Dermis blood vessel endothelial cell (primary cell): ENCODE data around the gene MAPK13. TPM values are rescaled to one million over a fixed set of nuclear protein-coding genes. Genes with fewer than 3 reads are reported as not detected.
"Not testable (repeated sequence)": the region's sequence is repeated elsewhere in the genome, so short reads cannot be mapped to it uniquely, and the experiment has no call there.

ENCODE experiments used
- DNase-seq: peaks from one replicate; pipeline ENCODE4 v3.0.0; 2010
- total RNA-seq: library from RNA; depleted of rRNA; stranded (reverse); fragments of >200 nt; gene quantifications from 2 replicates; pipeline ENCODE4 v1.2.3, GENCODE V29; 2014

MAPK13 gene
- total RNA-seq, 1 donor from 2014 or later: 5.6 TPM

GRCh38 chr6:36115412-36115811, 14.9 kb upstream of the MAPK13 start:
- no peak for DNase-seq

- no peak for DNase-seq
Observed at GRCh38 chr6:36116066-36116864, 14.0 kb upstream of the MAPK13 start.

- no peak for DNase-seq
Observed at GRCh38 chr6:36116943-36117342, 13.4 kb upstream of the MAPK13 start.

DNA sequence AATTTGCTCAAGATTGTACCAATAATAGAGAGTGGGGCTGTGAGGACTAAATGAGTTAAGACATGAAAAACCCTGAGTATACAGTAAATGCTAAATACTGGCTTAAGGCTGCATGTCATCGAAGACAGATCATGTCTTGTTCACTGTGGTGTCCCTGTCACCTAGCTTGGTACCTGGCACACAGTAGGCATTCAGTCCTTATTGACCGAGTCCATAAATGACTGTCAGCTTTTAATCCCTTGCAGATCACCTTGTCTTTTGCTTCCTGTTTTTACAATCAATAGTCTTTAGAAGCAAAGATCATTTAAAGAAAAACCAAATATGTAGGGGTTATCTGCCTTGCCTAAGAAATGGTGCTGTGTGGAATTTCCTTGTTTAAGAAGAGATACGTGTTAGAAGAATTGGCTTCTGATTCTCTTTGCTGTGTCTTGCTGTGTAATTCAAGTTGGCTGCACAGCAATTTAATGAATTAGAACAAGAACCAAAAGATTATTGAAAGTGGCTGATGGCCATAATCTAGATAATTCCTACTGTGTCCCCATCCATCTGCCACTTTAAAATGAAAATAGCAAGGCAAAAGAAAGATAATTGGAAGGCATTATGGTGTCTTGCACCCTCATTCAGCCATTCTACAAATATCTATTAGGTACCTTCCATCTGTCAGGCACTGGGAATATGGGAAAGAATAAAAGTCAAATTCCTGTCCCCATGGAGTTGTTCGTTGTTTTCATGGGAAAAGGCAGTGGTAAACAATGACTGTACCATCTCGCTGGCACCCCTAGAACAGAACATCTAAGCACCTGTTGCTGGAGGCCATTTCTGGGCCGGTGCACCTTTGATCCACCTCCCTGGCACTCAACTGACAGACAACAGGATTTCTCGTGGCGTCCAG, 12.4 kb upstream of the MAPK13 start:
- no peak for DNase-seq

DNA sequence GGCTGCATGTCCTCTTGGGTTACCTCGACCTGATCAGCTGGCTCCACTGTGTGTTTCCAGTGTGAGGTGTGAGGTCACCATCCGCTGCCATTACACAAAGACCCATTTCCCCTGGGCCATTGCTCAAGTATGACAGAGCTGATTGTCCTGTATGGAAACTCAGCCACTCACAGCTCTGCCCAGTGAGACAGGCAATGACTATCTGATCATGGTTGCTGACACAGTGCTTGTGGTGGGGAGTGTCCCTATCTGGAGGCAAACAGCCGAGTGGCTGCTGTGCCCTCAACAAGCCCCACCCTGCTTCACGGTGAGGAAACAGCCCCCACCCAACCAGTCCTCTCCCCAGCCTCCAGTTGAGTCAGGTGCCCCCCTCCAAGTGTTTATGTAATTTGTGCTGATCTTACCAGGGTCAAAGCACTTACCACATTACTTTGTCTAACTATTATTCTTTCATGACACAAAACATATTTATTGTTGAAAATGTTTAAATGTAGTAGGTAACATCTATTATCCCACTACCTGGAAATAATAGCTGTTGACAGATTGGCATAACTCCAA, 11.7 kb upstream of the MAPK13 start:
- peak; percentile 40 for DNase-seq

DNA sequence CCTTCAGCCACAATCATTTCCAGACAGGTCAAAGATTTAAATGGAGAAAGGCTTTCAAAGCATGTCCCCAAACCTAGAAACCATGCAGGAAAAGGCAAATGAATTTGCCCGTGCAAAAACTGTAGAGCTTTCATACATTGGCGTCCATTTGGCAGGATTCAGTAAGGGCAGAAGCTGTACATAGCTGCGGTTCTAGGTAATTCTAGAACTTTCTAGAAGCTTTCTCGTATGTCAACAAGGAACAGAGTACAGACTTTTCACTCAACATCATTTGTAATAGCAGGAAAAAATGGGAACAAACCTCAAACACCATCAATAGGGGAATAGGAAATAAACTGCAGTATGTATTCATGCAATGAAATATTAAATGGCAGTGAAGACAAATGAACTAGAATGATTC, 11.1 kb upstream of the MAPK13 start:
- DNase-seq: no peak

- DNase-seq: no peak
Observed at GRCh38 chr6:36120018-36120417, 10.3 kb upstream of the MAPK13 start.

DNA sequence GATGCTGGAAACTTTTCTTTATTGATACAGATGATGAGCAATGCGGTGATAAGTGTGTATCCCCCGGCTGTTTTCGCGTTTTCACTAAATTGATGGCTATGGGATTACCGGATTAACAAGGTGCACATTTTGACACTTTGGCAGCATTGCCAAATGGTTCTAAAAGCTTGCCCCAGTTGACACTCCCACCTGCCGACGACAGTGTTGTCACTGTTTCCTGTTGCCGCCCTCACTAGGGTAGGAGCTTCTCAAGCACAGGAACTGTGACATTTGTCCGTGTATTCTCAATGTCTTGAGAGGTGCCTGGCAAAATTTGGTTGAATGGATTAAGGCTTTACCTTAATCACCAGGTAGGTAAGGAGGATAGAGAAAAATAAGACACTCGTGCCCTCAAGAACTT, 9.8 kb upstream of the MAPK13 start:
- peak; percentile 28 for DNase-seq

GRCh38 chr6:36120979-36121786, 9.1 kb upstream of the MAPK13 start:
- DNase-seq: peak; percentile 69

DNA sequence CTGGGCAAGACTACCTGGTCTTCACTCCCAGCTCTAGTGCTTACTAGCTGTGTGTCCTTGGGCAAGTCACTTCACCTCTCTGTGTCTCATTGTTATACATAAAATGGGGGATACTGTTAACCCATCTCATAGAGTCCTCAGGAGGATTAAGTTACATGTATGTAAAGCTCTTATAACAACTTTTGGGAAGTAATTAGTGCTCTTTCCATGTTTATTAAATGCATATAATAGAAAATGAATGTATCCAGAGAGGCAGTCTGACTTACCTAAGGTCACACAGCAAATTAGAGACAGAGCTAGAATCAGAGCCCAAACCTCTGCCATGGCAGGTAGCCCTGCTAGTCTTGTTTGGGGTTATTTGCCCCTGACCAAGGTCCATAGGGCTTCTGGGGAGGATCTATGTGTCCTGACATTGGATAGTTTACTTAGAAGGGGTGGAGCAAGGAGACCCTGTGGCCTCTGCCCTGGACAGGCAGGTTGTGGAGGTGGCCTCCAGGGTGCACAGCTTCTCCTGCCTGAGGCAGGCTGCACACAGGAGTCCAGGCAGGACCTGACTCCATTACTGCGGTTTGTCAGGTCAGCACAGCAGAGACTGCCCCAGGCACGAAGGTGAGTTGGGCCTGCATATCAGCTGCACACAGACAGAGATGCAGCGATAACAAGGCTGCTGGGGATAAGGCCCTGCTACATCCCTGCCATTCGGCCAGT, 8.4 kb upstream of the MAPK13 start:
- DNase-seq: no peak

DNA sequence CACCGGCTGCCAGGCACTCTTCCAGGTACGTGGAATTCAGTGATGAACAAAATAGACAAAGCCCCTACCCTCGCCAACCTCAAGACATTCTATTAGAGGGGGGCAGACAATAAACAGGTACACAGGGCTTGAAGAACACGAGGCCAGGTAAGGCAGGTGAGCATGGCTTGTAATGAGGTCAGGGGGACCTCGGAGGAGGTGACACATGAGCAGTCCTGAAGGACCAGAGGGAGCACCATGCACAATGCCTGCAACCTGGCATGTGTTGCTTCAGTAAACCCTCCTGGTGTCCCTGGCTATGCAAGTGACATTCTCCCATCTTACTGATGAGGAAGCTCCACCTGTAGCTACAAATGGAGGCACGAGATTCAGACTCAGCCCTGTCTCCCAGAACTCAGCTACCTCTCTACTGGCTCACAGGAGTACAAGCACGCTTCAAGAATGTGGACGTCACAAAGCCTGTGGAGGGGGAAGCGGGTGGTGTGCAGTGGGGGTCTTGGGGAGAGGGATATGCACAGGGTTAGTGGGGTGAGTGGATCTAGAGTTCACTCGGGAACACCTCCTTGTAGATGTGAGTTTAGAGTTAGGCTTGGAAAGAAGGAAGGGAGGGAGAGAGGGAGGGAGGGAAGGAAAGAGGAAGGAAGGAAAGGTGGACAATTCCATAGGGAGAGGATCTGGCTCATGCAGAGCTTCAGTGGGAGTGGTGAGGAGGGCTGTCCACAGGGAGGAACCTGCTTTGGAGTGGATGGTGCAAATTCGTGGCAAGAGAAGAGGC, 7.6 kb upstream of the MAPK13 start:
- no peak for DNase-seq

DNA sequence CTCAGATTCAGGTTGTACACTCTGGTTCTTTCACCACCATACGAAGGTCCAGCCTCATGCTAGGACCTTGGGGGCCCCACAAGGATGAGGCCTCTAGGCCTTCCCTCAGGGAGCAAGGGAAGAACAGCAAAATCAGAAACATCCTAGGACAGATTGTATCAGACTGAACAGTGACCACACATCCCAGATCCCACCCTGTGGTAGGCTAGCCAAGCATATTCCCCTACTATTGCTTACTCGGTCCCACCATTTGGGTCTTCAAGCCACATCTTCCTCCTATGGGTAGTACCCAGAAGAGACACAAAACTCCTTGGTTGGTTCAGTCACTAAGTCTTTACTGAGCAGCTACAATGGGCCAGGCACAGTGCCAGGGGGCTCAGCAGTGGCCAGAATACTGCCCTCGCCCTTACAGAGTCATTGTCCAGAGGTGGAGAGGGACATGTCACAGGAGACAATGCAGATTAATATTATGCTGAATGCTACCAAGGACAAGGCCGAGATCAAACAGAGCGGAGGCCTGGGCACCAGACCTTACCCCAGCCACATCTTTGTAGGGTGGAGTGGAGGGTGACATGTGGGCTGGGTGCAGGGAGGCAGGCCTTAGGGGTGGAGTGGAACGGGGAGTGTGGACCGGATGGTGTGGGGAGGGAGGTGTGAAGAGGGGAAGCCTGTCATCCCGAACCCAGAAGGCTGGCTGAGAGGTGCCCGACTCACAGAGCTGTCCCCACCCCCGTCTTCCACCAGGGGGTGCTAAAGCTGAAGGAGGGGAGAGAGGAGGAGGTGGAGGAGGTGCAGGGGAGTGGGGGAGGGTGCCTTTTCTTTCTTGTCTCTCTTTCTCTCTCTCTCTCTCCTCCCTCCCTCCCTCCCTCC, 6.8 kb upstream of the MAPK13 start:
- DNase-seq: peak; percentile 84

DNA sequence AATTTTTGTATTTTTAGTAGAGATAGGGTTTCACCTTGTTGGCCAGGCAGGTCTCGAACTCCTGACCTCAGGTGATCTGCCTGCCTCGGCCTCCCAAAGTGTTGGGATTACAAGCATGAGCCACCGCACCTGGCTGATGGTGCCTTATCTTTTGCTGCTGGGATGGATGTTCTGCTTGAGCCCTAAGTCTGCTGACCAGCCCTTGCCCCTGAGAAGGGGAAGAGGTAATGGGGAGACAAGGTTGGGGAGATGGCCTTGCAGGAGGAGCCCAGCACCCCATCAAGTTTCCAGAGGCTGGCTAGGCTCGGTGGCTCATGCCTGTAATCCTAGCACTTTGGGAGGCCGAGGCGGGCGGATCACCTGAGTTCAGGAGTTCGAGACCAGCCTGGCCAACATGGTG, 6.0 kb upstream of the MAPK13 start:
- DNase-seq: not testable (repeated sequence)

DNA sequence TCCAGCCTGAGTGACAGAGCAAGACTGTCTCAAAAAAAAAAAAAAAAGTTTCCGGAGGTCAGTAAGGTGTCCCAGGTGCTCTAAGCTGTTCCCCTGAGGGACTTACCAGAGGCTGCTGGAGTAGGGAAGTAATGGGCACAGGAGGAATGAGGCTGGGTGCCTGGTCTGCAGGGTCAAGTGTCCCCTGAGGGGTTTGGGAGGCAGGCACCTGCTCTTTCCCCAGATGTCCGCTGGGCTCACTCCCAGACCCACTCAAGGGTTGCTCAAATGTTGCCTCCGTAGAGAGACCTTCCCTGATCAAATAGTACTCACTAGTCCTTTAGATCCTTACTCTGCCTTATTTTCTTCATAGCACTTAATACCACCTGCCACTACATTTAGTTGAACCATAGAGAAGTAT, 5.4 kb upstream of the MAPK13 start:
- no peak for DNase-seq

DNA sequence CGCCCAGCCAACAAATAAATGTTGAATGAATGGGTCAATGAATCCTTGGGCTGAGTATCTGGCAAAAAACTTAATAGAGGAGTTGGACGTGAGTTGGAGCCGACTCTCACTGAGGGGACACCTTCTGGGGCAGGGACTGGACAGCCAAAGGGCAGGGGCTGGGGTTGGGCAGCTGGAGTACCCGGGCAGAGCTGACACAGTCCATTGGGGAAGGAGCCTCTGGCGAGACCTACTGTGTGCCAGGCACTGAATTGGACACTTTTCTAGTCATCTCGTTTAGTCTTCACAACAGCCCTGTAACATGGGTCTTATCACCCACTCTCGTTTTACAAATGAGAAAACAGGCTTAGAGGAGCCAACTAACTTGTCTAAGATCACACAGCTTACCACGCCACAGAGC, 4.7 kb upstream of the MAPK13 start:
- DNase-seq: no peak

DNA sequence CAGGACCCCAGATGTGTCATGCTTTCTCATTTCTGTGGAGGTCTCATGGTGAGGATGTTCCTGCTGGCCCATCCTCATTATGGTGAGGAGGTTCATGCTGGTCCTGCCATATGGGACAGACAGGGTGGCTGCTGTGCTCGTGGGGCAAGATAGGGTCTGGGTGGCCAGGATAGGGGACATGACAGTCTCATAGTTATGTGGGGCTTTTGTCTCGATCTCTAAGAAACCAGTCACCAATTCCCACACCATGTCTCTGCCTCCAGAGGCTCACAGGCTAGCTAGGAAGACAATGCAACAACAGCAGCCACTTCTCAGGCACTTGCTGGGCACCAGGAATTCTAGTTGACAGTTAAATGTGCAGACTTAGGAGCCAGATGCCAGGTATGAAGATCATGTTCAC, 4.2 kb upstream of the MAPK13 start:
- no peak for DNase-seq

GRCh38 chr6:36126553-36127458, 3.5 kb upstream of the MAPK13 start:
- peak; percentile 62 for DNase-seq

DNA sequence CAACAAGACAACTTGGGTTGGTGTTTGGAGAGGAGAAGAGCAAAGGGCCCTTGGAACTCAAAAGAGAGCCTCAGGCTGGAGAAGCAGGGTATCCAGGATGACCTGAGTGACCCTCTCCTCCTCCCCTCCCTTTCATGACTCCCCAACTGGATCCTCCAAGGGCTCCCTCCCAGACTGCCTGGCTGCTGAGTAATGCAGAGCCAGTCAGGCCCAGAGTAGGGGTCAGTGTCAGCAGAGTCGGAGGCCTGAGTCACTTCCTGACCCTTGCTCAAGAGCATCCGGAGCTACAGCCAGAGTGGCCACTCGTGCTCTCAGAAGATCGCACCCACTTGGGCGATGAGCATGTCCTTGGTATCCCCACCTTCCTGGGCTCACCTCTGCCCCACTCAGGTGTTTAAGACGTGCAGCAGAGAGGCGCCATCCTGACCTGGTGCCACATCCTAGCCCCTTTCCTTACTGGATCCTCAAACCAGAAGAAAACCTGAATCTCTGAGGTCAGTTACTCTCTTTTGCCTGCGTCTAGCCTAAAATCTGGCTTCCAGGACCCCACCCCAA, 2.8 kb upstream of the MAPK13 start:
- DNase-seq: peak; percentile 91

DNA sequence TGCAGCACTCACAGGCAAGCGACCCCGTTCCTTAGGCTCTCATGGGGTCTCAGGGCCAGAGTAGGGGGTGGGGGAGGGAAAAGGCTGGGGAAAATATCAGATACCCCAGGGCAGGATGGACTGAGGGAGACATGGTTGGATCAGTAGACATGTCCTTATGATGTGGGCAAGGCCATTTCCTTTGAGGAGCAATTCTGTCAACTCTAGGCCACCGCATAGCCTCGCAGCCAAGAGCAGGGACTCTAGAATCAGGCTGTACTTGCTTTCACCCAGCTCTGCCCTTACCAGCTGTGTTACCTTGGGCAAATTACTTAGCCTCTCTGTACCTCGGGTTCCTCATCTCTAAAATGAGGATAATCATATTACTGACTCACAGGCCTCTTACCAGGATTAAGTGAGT, 2.2 kb upstream of the MAPK13 start:
- no peak for DNase-seq
